IPS DF 6.9 (cell line): ENCODE data around the gene ARHGDIG.

Source experiments
- DNase-seq: peaks from one replicate; pipeline ENCODE4 v3.0.0-alpha.2; 2013; ENCODE audit warnings: low read depth, low spot score
- H3K27ac ChIP-seq: one replicate; pipeline ENCODE4 v1.5.1; 2013; ENCODE audit warnings: low read length, control low read depth
- H3K27me3 ChIP-seq: 2 replicates; pipeline ENCODE4 v1.6.1; 2013; ENCODE audit warnings: mild to moderate bottlenecking, low read length; ENCODE audit not compliant: control insufficient read depth, insufficient read depth
- H3K36me3 ChIP-seq: 2 replicates; pipeline ENCODE4 v1.6.1; 2013; ENCODE audit warnings: low read length; ENCODE audit not compliant: control insufficient read depth, insufficient read depth
- H3K4me1 ChIP-seq: 2 replicates; pipeline ENCODE4 v1.6.1; 2013; ENCODE audit warnings: low read length; ENCODE audit not compliant: control insufficient read depth, insufficient read depth
- H3K4me3 ChIP-seq: 2 replicates; pipeline ENCODE4 v1.5.1; 2013; ENCODE audit warnings: mild to moderate bottlenecking, low read length
- H3K9me3 ChIP-seq: 2 replicates; pipeline ENCODE4 v1.6.1; 2013; ENCODE audit warnings: low read length, inconsistent platforms; ENCODE audit not compliant: control insufficient read depth, insufficient read depth
- WGBS: extraction: QIAGEN DNeasy Blood & Tissue Kit; methylation state at CpG from one replicate; pipeline ENCODE4 v1.1.7; 2013; ENCODE audit warnings: mixed read lengths, missing lambda C conversion rate; ENCODE audit not compliant: insufficient read length, insufficient coverage; 5-methylcytosine and 5-hydroxymethylcytosine counted together

Gene ARHGDIG

GRCh38 chr16:297832-298231 is 17.4 kb downstream of the ARHGDIG start:
- no peaks in the 10 kb centered on the region for H3K4me1 ChIP-seq
- no peaks in the 10 kb centered on the region for H3K27me3 ChIP-seq
- no peak overlapping the region for H3K27ac ChIP-seq
- H3K36me3 ChIP-seq = peaks cover 15% of the 10 kb centered on the region
- no CpG with 5 or more reads among the region's 32 CpGs for WGBS
- no peaks in the 10 kb centered on the region for H3K9me3 ChIP-seq
- no peak overlapping the region for H3K4me3 ChIP-seq
- no peak for DNase-seq

- H3K36me3 ChIP-seq = peaks cover 20% of the 10 kb centered on the region
- H3K27ac ChIP-seq = no peak overlapping the region
- no peak for DNase-seq
- H3K27me3 ChIP-seq = no peaks in the 10 kb centered on the region
- peaks cover 1% of the 10 kb centered on the region; the same call in 1 of the 2 replicates for H3K4me1 ChIP-seq
- no CpG with 5 or more reads among the region's 6 CpGs for WGBS
- no peak overlapping the region for H3K4me3 ChIP-seq
- H3K9me3 ChIP-seq = no peaks in the 10 kb centered on the region
Measured at GRCh38 chr16:301235-301634, 20.8 kb downstream of the ARHGDIG start.

GRCh38 chr16:301950-302349 is 21.6 kb downstream of the ARHGDIG start:
- Histone ChIP-seq H3K27ac (no peak overlapping the region), H3K4me3 (no peak overlapping the region), H3K4me1 (peaks cover 1% of the 10 kb centered on the region; the same call in 1 of the 2 replicates), H3K27me3 (no peaks in the 10 kb centered on the region), H3K9me3 (no peaks in the 10 kb centered on the region), H3K36me3 (peaks cover 20% of the 10 kb centered on the region)
- no peak for DNase-seq
- no CpG with 5 or more reads among the region's 13 CpGs for WGBS

- no peak overlapping the region for H3K4me3 ChIP-seq
- H3K36me3 ChIP-seq = peaks cover 12% of the 10 kb centered on the region
- H3K27ac ChIP-seq = no peak overlapping the region
- no CpG with 5 or more reads among the region's 43 CpGs for WGBS
- H3K4me1 ChIP-seq = peaks cover 1% of the 10 kb centered on the region; the same call in 1 of the 2 replicates
- no peak for DNase-seq
- H3K27me3 ChIP-seq = no peaks in the 10 kb centered on the region
- no peaks in the 10 kb centered on the region for H3K9me3 ChIP-seq
Measured at GRCh38 chr16:303760-304505, 23.5 kb downstream of the ARHGDIG start.

GRCh38 chr16:305916-306626 is 25.7 kb downstream of the ARHGDIG start:
- DNase-seq = no peak
- Histone ChIP-seq H3K4me1 (peaks cover 1% of the 10 kb centered on the region; the same call in 1 of the 2 replicates), H3K4me3 (no peak overlapping the region), H3K27ac (no peak overlapping the region), H3K9me3 (no peaks in the 10 kb centered on the region), H3K36me3 (peaks cover 12% of the 10 kb centered on the region), H3K27me3 (no peaks in the 10 kb centered on the region)
- WGBS = no CpG with 5 or more reads among the region's 19 CpGs

- no peak for DNase-seq
- Histone ChIP-seq H3K27ac (no peak overlapping the region), H3K4me1 (peaks cover 1% of the 10 kb centered on the region; the same call in 1 of the 2 replicates)
Measured at GRCh38 chr16:306911-307370, 26.6 kb downstream of the ARHGDIG start.

GRCh38 chr16:307691-308312 is 27.4 kb downstream of the ARHGDIG start:
- H3K4me3 ChIP-seq = no peak overlapping the region
- WGBS = no CpG with 5 or more reads among the region's 21 CpGs
- H3K9me3 ChIP-seq = no peaks in the 10 kb centered on the region
- peaks cover 12% of the 10 kb centered on the region for H3K36me3 ChIP-seq
- no peaks in the 10 kb centered on the region for H3K27me3 ChIP-seq
- H3K4me1 ChIP-seq = peaks cover 1% of the 10 kb centered on the region; the same call in 1 of the 2 replicates
- DNase-seq = no peak
- H3K27ac ChIP-seq = no peak overlapping the region

More at GRCh38 chr16:306911-307370, 26.6 kb downstream of the ARHGDIG start:
- H3K4me3 ChIP-seq = no peak overlapping the region
- no CpG with 5 or more reads among the region's 17 CpGs for WGBS
- peaks cover 12% of the 10 kb centered on the region for H3K36me3 ChIP-seq
- H3K9me3 ChIP-seq = no peaks in the 10 kb centered on the region
- H3K27me3 ChIP-seq = no peaks in the 10 kb centered on the region

GRCh38 chr16:309476-309875 is 29.1 kb downstream of the ARHGDIG start:
- Histone ChIP-seq H3K27ac (no peak overlapping the region), H3K36me3 (peaks cover 10% of the 10 kb centered on the region), H3K4me3 (no peak overlapping the region), H3K27me3 (no peaks in the 10 kb centered on the region), H3K4me1 (no peaks in the 10 kb centered on the region), H3K9me3 (no peaks in the 10 kb centered on the region)
- DNase-seq = no peak
- WGBS = no CpG with 5 or more reads among the region's 7 CpGs

GRCh38 chr16:311725-312124 is 31.3 kb downstream of the ARHGDIG start:
- Histone ChIP-seq H3K4me1 (no peaks in the 10 kb centered on the region), H3K9me3 (no peaks in the 10 kb centered on the region), H3K4me3 (no peak overlapping the region), H3K27me3 (no peaks in the 10 kb centered on the region), H3K27ac (no peak overlapping the region), H3K36me3 (peaks cover 7% of the 10 kb centered on the region)
- DNase-seq = no peak
- no CpG with 5 or more reads among the region's 15 CpGs for WGBS

- peaks cover 7% of the 10 kb centered on the region for H3K36me3 ChIP-seq
- no peaks in the 10 kb centered on the region for H3K9me3 ChIP-seq
- peaks cover 3% of the 10 kb centered on the region; the same call in 1 of the 2 replicates for H3K4me1 ChIP-seq
- H3K27me3 ChIP-seq = no peaks in the 10 kb centered on the region
- no peak for DNase-seq
- no CpG with 5 or more reads among the region's 16 CpGs for WGBS
- H3K27ac ChIP-seq = no peak overlapping the region
- no peak overlapping the region for H3K4me3 ChIP-seq
Measured at GRCh38 chr16:314351-314750, 34.0 kb downstream of the ARHGDIG start.
